Measurements from ENCODE around the gene MGST2. TPM values are rescaled to one million over a fixed set of nuclear protein-coding genes. Genes with fewer than 3 reads are reported as not detected.

Gene MGST2
- total RNA-seq (58.4 TPM), polyA plus RNA-seq (ENCODE audit: insufficient read depth in 1 of 8, insufficient read length in 8 of 8, low replicate concordance in 1 of 8) (10 to 100 TPM; 42.5 to 58.4 (median 45.4) TPM)
- long read RNA-seq, donor 1, transcript MGST2-201 (5 exons, 801 nt), result major isoform, 17 of 21 reads
- long read RNA-seq, donor 1, partial matches to known transcripts, result 0 of 21 reads
- long read RNA-seq, donor 1, other reads (novel, unspliced or antisense), result 0 of 21 reads
- long read RNA-seq, donor 2, transcript MGST2-201 (5 exons, 801 nt), result major isoform, 6 of 6 reads
- long read RNA-seq, donor 2, partial matches to known transcripts, result 0 of 6 reads
- long read RNA-seq, donor 2, other reads (novel, unspliced or antisense), result 0 of 6 reads
- long read RNA-seq, donor 3, transcript MGST2-201 (5 exons, 801 nt), result major isoform, 20 of 28 reads
- long read RNA-seq, donor 3, partial matches to known transcripts, result 5 of 28 reads
- long read RNA-seq, donor 3, other reads (novel, unspliced or antisense), result 0 of 28 reads
- long read RNA-seq, donor 4, transcript MGST2-201 (5 exons, 801 nt), result major isoform, 23 of 25 reads
- long read RNA-seq, donor 4, partial matches to known transcripts, result 0 of 25 reads
- long read RNA-seq, donor 4, other reads (novel, unspliced or antisense), result 0 of 25 reads
- long read RNA-seq, donor 5, transcript MGST2-201 (5 exons, 801 nt), result major isoform, 52 of 90 reads
- long read RNA-seq, donor 5, transcript MGST2-204 (4 exons, 634 nt), result minor isoform, 5 of 90 reads
- long read RNA-seq, donor 5, partial matches to known transcripts, result 32 of 90 reads
- long read RNA-seq, donor 5, other reads (novel, unspliced or antisense), result 0 of 90 reads
- long read RNA-seq, donor 6, transcript MGST2-201 (5 exons, 801 nt), result major isoform, 55 of 103 reads
- long read RNA-seq, donor 6, transcript MGST2-204 (4 exons, 634 nt), result minor isoform, 8 of 103 reads
- long read RNA-seq, donor 6, partial matches to known transcripts, result 37 of 103 reads
- long read RNA-seq, donor 6, other reads (novel, unspliced or antisense), result 0 of 103 reads
- long read RNA-seq, donor 7, transcript MGST2-204 (4 exons, 634 nt), result minor isoform, 7 of 62 reads
- long read RNA-seq, donor 7, transcript MGST2-201 (5 exons, 801 nt), result major isoform, 30 of 62 reads
- long read RNA-seq, donor 7, partial matches to known transcripts, result 25 of 62 reads
- long read RNA-seq, donor 7, other reads (novel, unspliced or antisense), result 0 of 62 reads
- long read RNA-seq, donor 8, transcript MGST2-201 (5 exons, 801 nt), result major isoform, 29 of 50 reads
- long read RNA-seq, donor 8, transcript MGST2-204 (4 exons, 634 nt), result minor isoform, 7 of 50 reads
- long read RNA-seq, donor 8, partial matches to known transcripts, result 14 of 50 reads
- long read RNA-seq, donor 8, other reads (novel, unspliced or antisense), result 0 of 50 reads
- long read RNA-seq, donor 9, transcript MGST2-201 (5 exons, 801 nt), result major isoform, 22 of 38 reads
- long read RNA-seq, donor 9, partial matches to known transcripts, result 14 of 38 reads
- long read RNA-seq, donor 9, other reads (novel, unspliced or antisense), result 0 of 38 reads
- long read RNA-seq, donor 10, transcript MGST2-201 (5 exons, 801 nt), result major isoform, 52 of 89 reads
- long read RNA-seq, donor 10, partial matches to known transcripts, result 34 of 89 reads
- long read RNA-seq, donor 10, other reads (novel, unspliced or antisense), result 0 of 89 reads
- long read RNA-seq, donor 11, transcript MGST2-201 (5 exons, 801 nt), result major isoform, 27 of 42 reads
- long read RNA-seq, donor 11, partial matches to known transcripts, result 10 of 42 reads
- long read RNA-seq, donor 11, other reads (novel, unspliced or antisense), result 0 of 42 reads

GRCh38 chr4:139665690-139666529 lies at the start of gene MGST2:
Gene MGST2, plus strand, starts transcription at chr4:139665819. Its CDS starts 201 bp downstream, at chr4:139666020.
- under 1% methylated on average over 23 of the region's 32 CpGs for WGBS (ENCODE audit: insufficient coverage)
- Histone ChIP-seq H3K27ac (ENCODE audit: low read length) (peak within 1 kb of the TSS; percentile 97), H3K4me1 (ENCODE audit: control insufficient read depth, insufficient read depth, low read length) (peaks cover 21% of the 10 kb centered on the region), H3K4me3 (ENCODE audit: low read length) (peak within 1 kb of the TSS; percentile 60), H3K9me3 (replicated peaks; ENCODE audit: control insufficient read depth, low read depth, low read length) (no peaks in the 10 kb centered on the region), H3K27me3 (ENCODE audit: control insufficient read depth, insufficient read depth, low read length) (no peaks in the 10 kb centered on the region), H3K36me3 (ENCODE audit: control insufficient read depth, insufficient read depth, low read length) (peaks cover 4% of the 10 kb centered on the region)
- peak; percentile 91 for DNase-seq

GRCh38 chr4:139617702-139618490 lies 47.7 kb upstream of the MGST2 start:
- Histone ChIP-seq H3K36me3 (ENCODE audit: control insufficient read depth, insufficient read depth, low read length) (no peaks in the 10 kb centered on the region), H3K27me3 (ENCODE audit: control insufficient read depth, insufficient read depth, low read length) (no peaks in the 10 kb centered on the region), H3K9me3 (replicated peaks; ENCODE audit: control insufficient read depth, low read depth, low read length) (no peaks in the 10 kb centered on the region), H3K4me3 (ENCODE audit: low read length) (no peak overlapping the region), H3K27ac (ENCODE audit: low read length) (no peak overlapping the region), H3K4me1 (ENCODE audit: control insufficient read depth, insufficient read depth, low read length) (no peaks in the 10 kb centered on the region)
- WGBS (ENCODE audit: insufficient coverage), result no CpG with 5 or more reads among the region's 7 CpGs
- DNase-seq, result no peak

GRCh38 chr4:139619644-139620043 lies 46.0 kb upstream of the MGST2 start:
- no peak overlapping the region for H3K4me3 ChIP-seq (ENCODE audit: low read length)
- H3K36me3 ChIP-seq (ENCODE audit: control insufficient read depth, insufficient read depth, low read length), result no peaks in the 10 kb centered on the region
- no peak overlapping the region for H3K27ac ChIP-seq (ENCODE audit: low read length)
- H3K9me3 ChIP-seq (replicated peaks; ENCODE audit: control insufficient read depth, low read depth, low read length), result no peaks in the 10 kb centered on the region
- no peaks in the 10 kb centered on the region for H3K4me1 ChIP-seq (ENCODE audit: control insufficient read depth, insufficient read depth, low read length)
- no peak for DNase-seq
- H3K27me3 ChIP-seq (ENCODE audit: control insufficient read depth, insufficient read depth, low read length), result no peaks in the 10 kb centered on the region
- WGBS (ENCODE audit: insufficient coverage), result 100% methylated on average over 3 of the region's 5 CpGs

GRCh38 chr4:139622901-139623381 lies 42.7 kb upstream of the MGST2 start:
- WGBS (ENCODE audit: insufficient coverage), result 51% methylated on average over 4 of the region's 4 CpGs
- Histone ChIP-seq H3K4me1 (ENCODE audit: control insufficient read depth, insufficient read depth, low read length) (no peaks in the 10 kb centered on the region), H3K4me3 (ENCODE audit: low read length) (no peak overlapping the region), H3K27me3 (ENCODE audit: control insufficient read depth, insufficient read depth, low read length) (no peaks in the 10 kb centered on the region), H3K36me3 (ENCODE audit: control insufficient read depth, insufficient read depth, low read length) (no peaks in the 10 kb centered on the region), H3K9me3 (replicated peaks; ENCODE audit: control insufficient read depth, low read depth, low read length) (no peaks in the 10 kb centered on the region), H3K27ac (ENCODE audit: low read length) (no peak overlapping the region)
- DNase-seq, result no peak

GRCh38 chr4:139624441-139625092 lies 41.1 kb upstream of the MGST2 start:
- Histone ChIP-seq H3K27ac (ENCODE audit: low read length) (no peak overlapping the region), H3K4me3 (ENCODE audit: low read length) (no peak overlapping the region), H3K27me3 (ENCODE audit: control insufficient read depth, insufficient read depth, low read length) (no peaks in the 10 kb centered on the region), H3K36me3 (ENCODE audit: control insufficient read depth, insufficient read depth, low read length) (no peaks in the 10 kb centered on the region), H3K9me3 (replicated peaks; ENCODE audit: control insufficient read depth, low read depth, low read length) (no peaks in the 10 kb centered on the region), H3K4me1 (ENCODE audit: control insufficient read depth, insufficient read depth, low read length) (no peaks in the 10 kb centered on the region)
- 60% methylated on average over 1 of the region's 3 CpGs for WGBS (ENCODE audit: insufficient coverage)
- DNase-seq, result no peak

GRCh38 chr4:139625093-139625455 lies 40.5 kb upstream of the MGST2 start:
- H3K9me3 ChIP-seq (replicated peaks; ENCODE audit: control insufficient read depth, low read depth, low read length), result no peaks in the 10 kb centered on the region
- no peak overlapping the region for H3K4me3 ChIP-seq (ENCODE audit: low read length)
- no peak for DNase-seq
- no peak overlapping the region for H3K27ac ChIP-seq (ENCODE audit: low read length)
- H3K27me3 ChIP-seq (ENCODE audit: control insufficient read depth, insufficient read depth, low read length), result no peaks in the 10 kb centered on the region
- no peaks in the 10 kb centered on the region for H3K4me1 ChIP-seq (ENCODE audit: control insufficient read depth, insufficient read depth, low read length)
- 56% methylated on average over 3 of the region's 3 CpGs for WGBS (ENCODE audit: insufficient coverage)
- no peaks in the 10 kb centered on the region for H3K36me3 ChIP-seq (ENCODE audit: control insufficient read depth, insufficient read depth, low read length)

- H3K27ac ChIP-seq (ENCODE audit: low read length), result no peak overlapping the region
- DNase-seq, result no peak
- H3K4me3 ChIP-seq (ENCODE audit: low read length), result no peak overlapping the region
- H3K36me3 ChIP-seq (ENCODE audit: control insufficient read depth, insufficient read depth, low read length), result no peaks in the 10 kb centered on the region
- H3K27me3 ChIP-seq (ENCODE audit: control insufficient read depth, insufficient read depth, low read length), result no peaks in the 10 kb centered on the region
- H3K9me3 ChIP-seq (replicated peaks; ENCODE audit: control insufficient read depth, low read depth, low read length), result no peaks in the 10 kb centered on the region
- no peaks in the 10 kb centered on the region for H3K4me1 ChIP-seq (ENCODE audit: control insufficient read depth, insufficient read depth, low read length)
- WGBS (ENCODE audit: insufficient coverage), result no CpG with 5 or more reads among the region's 4 CpGs
Measured at GRCh38 chr4:139625482-139625881, 40.1 kb upstream of the MGST2 start.

Data from muscle of leg (tissue), 16 donors.